ENCODE data around the gene KRTAP19-7.

DNA sequence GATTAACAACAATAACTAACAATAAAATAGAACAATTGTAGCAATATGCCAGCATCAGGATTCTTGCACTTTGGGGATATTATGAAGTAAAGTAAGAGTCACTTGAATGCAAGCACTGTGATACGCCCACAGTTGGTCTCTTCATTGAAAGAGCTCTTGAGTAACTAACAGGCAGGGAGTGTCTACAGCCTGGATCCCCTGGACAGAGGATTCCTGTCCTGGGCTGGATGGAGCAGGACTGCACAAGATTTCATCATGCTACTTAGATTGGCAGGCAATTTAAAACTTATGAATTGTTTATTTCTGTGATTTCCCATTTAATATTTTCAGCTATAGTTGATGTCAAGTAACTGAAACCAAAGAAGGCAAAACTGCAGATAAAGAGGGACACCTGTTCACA lies 45.4 kb downstream of the KRTAP19-7 start:
- TF ChIP-seq, protein P1, sequence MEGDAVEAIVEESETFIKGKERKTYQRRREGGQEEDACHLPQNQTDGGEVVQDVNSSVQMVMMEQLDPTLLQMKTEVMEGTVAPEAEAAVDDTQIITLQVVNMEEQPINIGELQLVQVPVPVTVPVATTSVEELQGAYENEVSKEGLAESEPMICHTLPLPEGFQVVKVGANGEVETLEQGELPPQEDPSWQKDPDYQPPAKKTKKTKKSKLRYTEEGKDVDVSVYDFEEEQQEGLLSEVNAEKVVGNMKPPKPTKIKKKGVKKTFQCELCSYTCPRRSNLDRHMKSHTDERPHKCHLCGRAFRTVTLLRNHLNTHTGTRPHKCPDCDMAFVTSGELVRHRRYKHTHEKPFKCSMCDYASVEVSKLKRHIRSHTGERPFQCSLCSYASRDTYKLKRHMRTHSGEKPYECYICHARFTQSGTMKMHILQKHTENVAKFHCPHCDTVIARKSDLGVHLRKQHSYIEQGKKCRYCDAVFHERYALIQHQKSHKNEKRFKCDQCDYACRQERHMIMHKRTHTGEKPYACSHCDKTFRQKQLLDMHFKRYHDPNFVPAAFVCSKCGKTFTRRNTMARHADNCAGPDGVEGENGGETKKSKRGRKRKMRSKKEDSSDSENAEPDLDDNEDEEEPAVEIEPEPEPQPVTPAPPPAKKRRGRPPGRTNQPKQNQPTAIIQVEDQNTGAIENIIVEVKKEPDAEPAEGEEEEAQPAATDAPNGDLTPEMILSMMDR (IDR thresholded peaks at IDR 0.05; ENCODE audit: insufficient read depth, low read length): no peak
- TF ChIP-seq GABPA (IDR thresholded peaks at IDR 0.05; ENCODE audit: low read depth) (no peak), POLR2AphosphoS5 (IDR thresholded peaks at IDR 0.05; ENCODE audit: low read depth) (no peak)
